Lung (tissue), 12 donors: ENCODE data around the gene SLC46A2. TPM values are rescaled to one million over a fixed set of nuclear protein-coding genes. Genes with fewer than 3 reads are reported as not detected.

Source experiments
- ATAC-seq: fragments of 200-7000 bp; cut with Tn5 transposase; one replicate; pipeline ENCODE4 v1.9.1; 2020; ENCODE audit warnings: moderate number of reproducible peaks; ENCODE audit not compliant: insufficient read depth, low FRiP score
- DNase-seq, 3 donors: peaks; one replicate each; pipeline ENCODE4 v3.0.0-alpha.2; 2013 to 2017
- H3K27ac ChIP-seq, 2 donors: one replicate each; pipeline ENCODE4 v1.5.1; 2013; ENCODE audit warnings: mild to moderate bottlenecking in 2 of 2, moderate library complexity in 2 of 2, control low read depth in 1 of 2, inconsistent platforms in 1 of 2, low read depth in 1 of 2, low read length in 1 of 2
- H3K27me3 ChIP-seq, 3 donors: one replicate each; pipeline ENCODE4 v1.5.1; 2013; ENCODE audit warnings: low read length in 2 of 3; ENCODE audit not compliant: control insufficient read depth in 3 of 3, insufficient read depth in 3 of 3
- H3K36me3 ChIP-seq, 4 donors: one replicate each; pipeline ENCODE4 v1.5.1; 2013; ENCODE audit warnings: low read length in 4 of 4, mild to moderate bottlenecking in 1 of 4, moderate library complexity in 1 of 4; ENCODE audit not compliant: control insufficient read depth in 4 of 4, insufficient read depth in 4 of 4
- H3K4me1 ChIP-seq, 5 donors: one replicate each; pipeline ENCODE4 v1.5.1; 2013; ENCODE audit warnings: low read length in 5 of 5, mild to moderate bottlenecking in 2 of 5, moderate library complexity in 1 of 5; ENCODE audit not compliant: control insufficient read depth in 5 of 5, insufficient read depth in 5 of 5
- H3K4me3 ChIP-seq: one replicate; pipeline ENCODE4 v1.5.1; 2013; ENCODE audit warnings: mild to moderate bottlenecking, control low read depth, moderate library complexity
- H3K9ac ChIP-seq, 2 donors: one replicate each; pipeline ENCODE4 v1.5.1; 2013; ENCODE audit warnings: low read length in 2 of 2, control low read depth in 1 of 2; ENCODE audit not compliant: insufficient read depth in 1 of 2
- H3K9me3 ChIP-seq, 4 donors: one replicate each; pipeline ENCODE4 v1.5.1; 2013; ENCODE audit warnings: low read length in 3 of 4, mild to moderate bottlenecking in 1 of 4, moderate library complexity in 1 of 4; ENCODE audit not compliant: control insufficient read depth in 4 of 4, insufficient read depth in 3 of 4
- WGBS, 2 donors: extraction: QIAGEN DNeasy Blood & Tissue Kit; methylation state at CpG; one replicate each; pipeline ENCODE4 v1.1.7; 2013; 5-methylcytosine and 5-hydroxymethylcytosine counted together
- polyA plus RNA-seq, 2 donors: library from polyadenylated mRNA; stranded (reverse); fragments of 200-250 nt; gene quantifications; one replicate each; pipeline ENCODE4 v1.2.1, GENCODE V29; 2013
- total RNA-seq, 2 donors: library from RNA; depleted of rRNA in 1 of 2; stranded (reverse); fragments of >200 nt in 1 of 2; gene quantifications; one replicate each; pipeline ENCODE4 v1.2.1, GENCODE V29; 2014 to 2021
- TF ChIP-seq, protein P1 (sequence below): IDR thresholded peaks from 2 replicates; pipeline ENCODE4 v1.5.1; 2012; ENCODE audit warnings: mild to moderate bottlenecking; ENCODE audit errors: control extremely low read depth, extremely low read depth
- donor health status: control.
- donor health status: control.
- donor health status: Bipolar disorder and iron deficiency.
- donor health status: healthy.
- donor health status: DM: yes; HTN: yes; CAD: no.

SLC46A2 gene
- total and polyA plus RNA-seq, 4 donors = 0.20 to 18.5 (median 13.6) TPM

GRCh38 chr9:112848316-112849151 lies 42.1 kb downstream of the SLC46A2 start:
- Histone ChIP-seq H3K27me3 (no peaks in the 10 kb centered on the region), H3K4me1 (peaks cover 0 to 14% (median 3%) of the 10 kb centered on the region in 5 donors), H3K36me3 (peaks cover 0 to 8% (median 1%) of the 10 kb centered on the region in 4 donors), H3K4me3 (no peak overlapping the region), H3K9me3 (no peaks in the 10 kb centered on the region), H3K27ac (no peak overlapping the region), H3K9ac (no peak overlapping the region)
- TF ChIP-seq, protein P1, sequence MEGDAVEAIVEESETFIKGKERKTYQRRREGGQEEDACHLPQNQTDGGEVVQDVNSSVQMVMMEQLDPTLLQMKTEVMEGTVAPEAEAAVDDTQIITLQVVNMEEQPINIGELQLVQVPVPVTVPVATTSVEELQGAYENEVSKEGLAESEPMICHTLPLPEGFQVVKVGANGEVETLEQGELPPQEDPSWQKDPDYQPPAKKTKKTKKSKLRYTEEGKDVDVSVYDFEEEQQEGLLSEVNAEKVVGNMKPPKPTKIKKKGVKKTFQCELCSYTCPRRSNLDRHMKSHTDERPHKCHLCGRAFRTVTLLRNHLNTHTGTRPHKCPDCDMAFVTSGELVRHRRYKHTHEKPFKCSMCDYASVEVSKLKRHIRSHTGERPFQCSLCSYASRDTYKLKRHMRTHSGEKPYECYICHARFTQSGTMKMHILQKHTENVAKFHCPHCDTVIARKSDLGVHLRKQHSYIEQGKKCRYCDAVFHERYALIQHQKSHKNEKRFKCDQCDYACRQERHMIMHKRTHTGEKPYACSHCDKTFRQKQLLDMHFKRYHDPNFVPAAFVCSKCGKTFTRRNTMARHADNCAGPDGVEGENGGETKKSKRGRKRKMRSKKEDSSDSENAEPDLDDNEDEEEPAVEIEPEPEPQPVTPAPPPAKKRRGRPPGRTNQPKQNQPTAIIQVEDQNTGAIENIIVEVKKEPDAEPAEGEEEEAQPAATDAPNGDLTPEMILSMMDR = no peak
- 75 to 79% methylated on average over 13 of the region's 13 CpGs for WGBS, 2 donors
- ATAC-seq (no peak), DNase-seq (no peak)

- H3K9ac ChIP-seq = no peak overlapping the region
- no peak overlapping the region for H3K4me3 ChIP-seq
- WGBS, 2 donors = 66 to 69% methylated on average over 14 of the region's 14 CpGs
- TF ChIP-seq, protein P1 = no peak
- H3K27me3 ChIP-seq = no peaks in the 10 kb centered on the region
- H3K9me3 ChIP-seq = no peaks in the 10 kb centered on the region
- H3K27ac ChIP-seq = peak overlapping the region in 1 of 2 donors; percentile 54
- H3K36me3 ChIP-seq = peaks cover 0 to 5% (median 1%) of the 10 kb centered on the region in 4 donors
- H3K4me1 ChIP-seq = peaks cover 0 to 14% (median 3%) of the 10 kb centered on the region in 5 donors
- ATAC-seq = no peak
- DNase-seq = peak in 1 of 3 donors; percentile 21
Observed at GRCh38 chr9:112846528-112847488, 43.9 kb downstream of the SLC46A2 start.

GRCh38 chr9:112844771-112845542 lies 45.7 kb downstream of the SLC46A2 start:
- Histone ChIP-seq H3K27me3 (no peaks in the 10 kb centered on the region), H3K27ac (peak overlapping the region in 1 of 2 donors; percentile 28), H3K4me3 (no peak overlapping the region), H3K4me1 (peaks cover 0 to 14% (median 3%) of the 10 kb centered on the region in 5 donors), H3K36me3 (peaks cover 0 to 4% (median 1%) of the 10 kb centered on the region in 4 donors), H3K9me3 (no peaks in the 10 kb centered on the region), H3K9ac (no peak overlapping the region)
- DNase-seq (peak; percentile 81 to 86 (median 82)), ATAC-seq (peak; percentile 70)
- 24 to 26% methylated on average over 15 of the region's 15 CpGs for WGBS, 2 donors
- TF ChIP-seq, protein P1 = peak; percentile 96
